Measurements from ENCODE around the gene KIAA1217. TPM values are rescaled to one million over a fixed set of nuclear protein-coding genes. Genes with fewer than 3 reads are reported as not detected.

KIAA1217 gene
- total and polyA plus RNA-seq, 9 of the 15 experiments (the other 6 are each of a cell fraction or from before 2014, with no cell fraction given): 0.04 TPM; not detected in 8

DNA sequence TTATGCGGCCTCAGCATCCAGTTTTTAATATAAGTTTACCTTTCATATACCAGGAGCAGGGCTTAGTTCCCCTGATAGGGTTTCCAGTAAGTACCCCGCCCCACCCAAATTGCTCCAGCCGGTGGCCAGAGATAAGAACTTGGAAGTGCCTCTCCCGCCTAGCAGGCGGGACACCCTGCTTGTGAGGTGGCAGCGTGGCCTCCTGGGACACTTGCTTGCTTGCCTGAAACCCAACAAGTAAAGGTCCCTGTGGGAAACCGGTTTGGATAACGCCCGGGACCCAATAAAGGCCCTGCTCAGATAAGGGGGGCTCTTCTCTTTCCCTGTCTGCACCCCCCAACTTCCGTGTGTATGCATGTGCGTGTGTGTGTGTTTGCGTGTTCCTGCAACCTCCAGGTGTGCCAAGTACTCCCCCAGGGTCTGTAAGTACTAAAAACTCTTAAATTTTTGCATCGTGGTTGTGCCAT, 360.4 kb downstream of the KIAA1217 start (continued):
- TF ChIP-seq TCFL5 (CRISPR knock-in tag; conservative IDR thresholded peaks at IDR 0.05) (no peak), MNT (conservative IDR thresholded peaks at IDR 0.05) (peak; percentile 43 to 70; a peak in 2 of 4 replicates), HEY1 (CRISPR knock-in tag; IDR thresholded peaks at IDR 0.05; ENCODE audit: borderline replicate concordance) (no peak), POLR2AphosphoS2 (IDR thresholded peaks at IDR 0.05; ENCODE audit: low read length) (no peak), ZNF699 (CRISPR knock-in tag; IDR thresholded peaks at IDR 0.05; ENCODE audit: insufficient replicate concordance) (no peak), ZNF551 (CRISPR knock-in tag; IDR thresholded peaks at IDR 0.05) (no peak), REST (IDR thresholded peaks at IDR 0.05; ENCODE audit: borderline replicate concordance) (no peak), REST (CRISPR knock-in tag; IDR thresholded peaks at IDR 0.05; ENCODE audit: low read depth) (no peak), MIER1 (IDR thresholded peaks at IDR 0.05; ENCODE audit: low read depth) (no peak), MTF1 (CRISPR knock-in tag; IDR thresholded peaks at IDR 0.05; ENCODE audit: borderline replicate concordance) (no peak), ZNF444 (CRISPR knock-in tag; IDR thresholded peaks at IDR 0.05) (no peak), HMGXB4 (CRISPR knock-in tag; IDR thresholded peaks at IDR 0.05) (no peak), JUND (IDR thresholded peaks at IDR 0.05; ENCODE audit: borderline replicate concordance, low read depth, low read length) (peak; percentile 76), JUND (tag; IDR thresholded peaks at IDR 0.05; ENCODE audit: borderline replicate concordance, low read depth, low read length) (no peak; the same call in 2 of the 3 replicates)
- TF ChIP-seq, protein P1, sequence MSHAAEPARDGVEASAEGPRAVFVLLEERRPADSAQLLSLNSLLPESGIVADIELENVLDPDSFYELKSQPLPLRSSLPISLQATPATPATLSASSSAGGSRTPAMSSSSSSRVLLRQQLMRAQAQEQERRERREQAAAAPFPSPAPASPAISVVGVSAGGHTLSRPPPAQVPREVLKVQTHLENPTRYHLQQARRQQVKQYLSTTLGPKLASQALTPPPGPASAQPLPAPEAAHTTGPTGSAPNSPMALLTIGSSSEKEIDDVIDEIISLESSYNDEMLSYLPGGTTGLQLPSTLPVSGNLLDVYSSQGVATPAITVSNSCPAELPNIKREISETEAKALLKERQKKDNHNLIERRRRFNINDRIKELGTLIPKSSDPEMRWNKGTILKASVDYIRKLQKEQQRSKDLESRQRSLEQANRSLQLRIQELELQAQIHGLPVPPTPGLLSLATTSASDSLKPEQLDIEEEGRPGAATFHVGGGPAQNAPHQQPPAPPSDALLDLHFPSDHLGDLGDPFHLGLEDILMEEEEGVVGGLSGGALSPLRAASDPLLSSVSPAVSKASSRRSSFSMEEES (CRISPR knock-in tag; IDR thresholded peaks at IDR 0.05): no peak
